WTC11 (cell line): ENCODE data around the gene WDCP. TPM values are rescaled to one million over a fixed set of nuclear protein-coding genes. Genes with fewer than 3 reads are reported as not detected.

Experiments used
- ATAC-seq: fragments of 200-7000 bp; cut with Tn5 transposase; 2 replicates; pipeline ENCODE4 v1.10.0; 2021; ENCODE audit warnings: mild to moderate bottlenecking, moderate library complexity
- CTCF ChIA-PET: fragments of 300-600 bp; sonication (Branson Sonifier 250); formaldehyde crosslinking; loops from one replicate; lab custom pipeline; 2021; ENCODE audit warnings: antibody characterized with exemption; lab: Charles Lee
- POLR2A ChIA-PET: fragments of 350-600 bp; sonication (Branson Sonifier 250); formaldehyde crosslinking; loops from one replicate; lab custom pipeline; 2021; ENCODE audit warnings: antibody characterized with exemption; lab: Charles Lee
- DNase-seq: peaks from one replicate; pipeline ENCODE4 v3.0.0; 2021; ENCODE audit warnings: low spot score
- H3K27ac Mint-ChIP-seq: 2 replicates; pipeline ENCODE4 v1.8.0; 2021; ENCODE audit warnings: mixed read lengths
- H3K27me3 Mint-ChIP-seq: 2 replicates; pipeline ENCODE4 v1.8.0; 2021; ENCODE audit warnings: low read depth, mild to moderate bottlenecking, moderate library complexity, mixed read lengths
- H3K36me3 Mint-ChIP-seq: 2 replicates; pipeline ENCODE4 v1.8.0; 2021; ENCODE audit warnings: mixed read lengths
- H3K4me1 Mint-ChIP-seq: 2 replicates; pipeline ENCODE4 v1.8.0; 2022; ENCODE audit warnings: mixed read lengths
- H3K4me3 Mint-ChIP-seq: 2 replicates; pipeline ENCODE4 v1.8.0; 2021; ENCODE audit warnings: mild to moderate bottlenecking, moderate library complexity, mixed read lengths
- H3K9me3 Mint-ChIP-seq: 2 replicates; pipeline ENCODE4 v1.8.0; 2021; ENCODE audit warnings: mixed read lengths
- ATF2 ChIP-seq: sonication (generic); formaldehyde crosslinking; IDR thresholded peaks from 2 replicates; pipeline ENCODE4 v1.8.1; 2022; ENCODE audit warnings: low read depth, missing genetic modification reagents, borderline replicate concordance
- E2F5 ChIP-seq: sonication (generic); formaldehyde crosslinking; IDR thresholded peaks from 2 replicates; pipeline ENCODE4 v1.8.1; 2022; ENCODE audit warnings: mild to moderate bottlenecking, moderate library complexity, missing genetic modification reagents
- HMGXB4 ChIP-seq: sonication (generic); formaldehyde crosslinking; IDR thresholded peaks from 2 replicates; pipeline ENCODE4 v1.8.1; 2023; ENCODE audit warnings: mild to moderate bottlenecking, moderate library complexity, missing genetic modification reagents
- JAZF1 ChIP-seq: fragments of 250-450 bp; sonication (Bioruptor Pico); IDR thresholded peaks from 2 replicates; pipeline ENCODE4 v1.9.0; 2021; ENCODE audit warnings: moderate library complexity, mild to moderate bottlenecking, inconsistent platforms
- MAX ChIP-seq: sonication (generic); formaldehyde crosslinking; IDR thresholded peaks from 2 replicates; pipeline ENCODE4 v1.8.0; 2022; ENCODE audit warnings: mild to moderate bottlenecking, missing genetic modification reagents
- NR3C1 ChIP-seq: sonication (generic); formaldehyde crosslinking; conservative IDR thresholded peaks from 2 replicates; pipeline ENCODE4 v1.8.1; 2023; ENCODE audit warnings: low read depth, mild to moderate bottlenecking, missing genetic modification reagents
- PRDM15 ChIP-seq: sonication (generic); formaldehyde crosslinking; IDR thresholded peaks from 2 replicates; pipeline ENCODE4 v1.8.0; 2022; ENCODE audit warnings: missing genetic modification reagents
- SMAD4 ChIP-seq: sonication (generic); formaldehyde crosslinking; IDR thresholded peaks from 2 replicates; pipeline ENCODE4 v1.8.0; 2022; ENCODE audit warnings: mild to moderate bottlenecking, missing genetic modification reagents
- SP1 ChIP-seq: sonication (generic); formaldehyde crosslinking; conservative IDR thresholded peaks from 2 replicates; pipeline ENCODE4 v1.8.1; 2022; ENCODE audit warnings: missing genetic modification reagents
- ZNF532 ChIP-seq: fragments of 250-450 bp; sonication (Bioruptor Pico); IDR thresholded peaks from 2 replicates; pipeline ENCODE4 v1.9.0; 2021; ENCODE audit warnings: mild to moderate bottlenecking, borderline replicate concordance
- ZNF671 ChIP-seq: fragments of 250-450 bp; sonication (Bioruptor Pico); IDR thresholded peaks from 2 replicates; pipeline ENCODE4 v1.8.0; 2021; ENCODE audit warnings: mild to moderate bottlenecking
- total RNA-seq: library from RNA; stranded (reverse); gene quantifications from 3 replicates; pipeline ENCODE4 v1.2.3, GENCODE V29; 2021

The WDCP gene
- total RNA-seq, 1 experiment from 2014 or later = 31.9 TPM

- Mint-ChIP-seq H3K4me3 (peak overlapping the region; percentile 54), H3K27ac (no peak overlapping the region), H3K27me3 (peaks cover 9% of the 10 kb centered on the region), H3K4me1 (peaks cover 21% of the 10 kb centered on the region), H3K9me3 (no peaks in the 10 kb centered on the region)
- POLR2A ChIA-PET = interaction anchor here (1.0 kb wide), 1 partner anchor 82 kb away, joined by 3 read pairs; no protein-coding TSS in a partner anchor
- CTCF ChIA-PET = interaction anchor here (1.3 to 2.4 kb wide), 3 partner anchors 13 to 82 kb away, joined by 3 to 15 read pairs (median 3); partner anchors contain the start of gene ATAD2B
- ATAC-seq = peak; percentile 12
- TF ChIP-seq SP1 (no peak), MAX (peak; percentile 29)
- TF ChIP-seq, all 79 proteins: peak for 1
- no peak for DNase-seq
- H3K36me3 Mint-ChIP-seq = no peaks in the 10 kb centered on the region
These were observed 37.9 kb downstream of the WDCP start for GRCh38 chr2:24009367-24009679.

GRCh38 chr2:24008672-24009366, 38.4 kb downstream of the WDCP start:
- Mint-ChIP-seq H3K27ac (no peak overlapping the region), H3K27me3 (peaks cover 9% of the 10 kb centered on the region), H3K36me3 (no peaks in the 10 kb centered on the region), H3K4me3 (peak overlapping the region; percentile 54), H3K9me3 (no peaks in the 10 kb centered on the region), H3K4me1 (peaks cover 21% of the 10 kb centered on the region)
- ATAC-seq (no peak), DNase-seq (no peak)
- TF ChIP-seq ATF2 (no peak), E2F5 (CRISPR knock-in tag) (no peak), HMGXB4 (CRISPR knock-in tag) (no peak), ZNF671 (CRISPR knock-in tag) (no peak), JAZF1 (CRISPR knock-in tag) (no peak), ZNF532 (CRISPR knock-in tag) (no peak), PRDM15 (no peak), SMAD4 (CRISPR knock-in tag) (no peak), NR3C1 (CRISPR knock-in tag) (no peak)
- ChIA-PET CTCF (interaction anchor here (1.5 to 2.4 kb wide), 2 partner anchors 51 to 82 kb away, joined by 3 to 15 read pairs; partner anchors contain the start of gene ATAD2B), POLR2A (interaction anchor here (1.0 kb wide), 1 partner anchor 81 kb away, joined by 3 read pairs; no protein-coding TSS in a partner anchor)
